Neural cell (in vitro differentiated cells): Measurements from ENCODE around the gene RHOH. TPM values are rescaled to one million over a fixed set of nuclear protein-coding genes. Genes with fewer than 3 reads are reported as not detected.

Experiments used
- H2AFZ ChIP-seq: fragments of 200-600, 300-800 bp; sonication (generic), shearing (Covaris generic); 2 replicates; pipeline ENCODE4 v1.6.0; 2014; ENCODE audit warnings: low read depth, mild to moderate bottlenecking, antibody characterized with exemption, low read length, moderate library complexity
- H3F3A ChIP-seq: fragments of 200-600 bp; shearing (Covaris generic); 2 replicates; pipeline ENCODE4 v1.6.1; 2016; ENCODE audit warnings: mild to moderate bottlenecking, moderate library complexity, mixed read lengths, antibody characterized with exemption, low read length; ENCODE audit not compliant: insufficient read depth, poor library complexity, severe bottlenecking
- H3K27ac ChIP-seq: fragments of 200-600, 300-800 bp; sonication (generic), shearing (Covaris generic); 2 replicates; pipeline ENCODE4 v1.5.1; 2014; ENCODE audit warnings: mild to moderate bottlenecking, low read length, moderate library complexity
- H3K27me3 ChIP-seq: fragments of 300-800, 200-600 bp; sonication (generic), shearing (Covaris generic); 2 replicates; pipeline ENCODE4 v1.6.0; 2014; ENCODE audit warnings: mild to moderate bottlenecking, low read depth, low read length, moderate library complexity; ENCODE audit not compliant: insufficient read depth
- H3K36me3 ChIP-seq: fragments of 300-800, 200-600 bp; sonication (generic), shearing (Covaris generic); 2 replicates; pipeline ENCODE4 v1.5.1; 2014; ENCODE audit warnings: mild to moderate bottlenecking, antibody characterized with exemption, low read length, moderate library complexity; ENCODE audit not compliant: insufficient read depth
- H3K4me2 ChIP-seq: fragments of 300-800, 200-600 bp; sonication (generic), shearing (Covaris generic); 2 replicates; pipeline ENCODE4 v1.6.0; 2014; ENCODE audit warnings: mild to moderate bottlenecking, low read length
- H3K4me3 ChIP-seq: fragments of 300-800, 200-600 bp; sonication (generic), shearing (Covaris generic); 2 replicates; pipeline ENCODE4 v1.5.1; 2014; ENCODE audit warnings: mild to moderate bottlenecking, low read length, moderate library complexity
- H3K79me2 ChIP-seq: fragments of 200-600 bp; shearing (Covaris generic); replicated peaks from 2 replicates; pipeline ENCODE4 v1.6.0; 2014; ENCODE audit warnings: mild to moderate bottlenecking, low read length, moderate library complexity; ENCODE audit not compliant: insufficient read depth
- H3K9ac ChIP-seq: fragments of 300-800, 200-600 bp; sonication (generic), shearing (Covaris generic); 2 replicates; pipeline ENCODE4 v1.6.1; 2016; ENCODE audit warnings: mild to moderate bottlenecking, low read length, mixed read lengths
- H3K9me2 ChIP-seq: fragments of 200-600 bp; shearing (Covaris generic); 2 replicates; pipeline ENCODE4 v1.6.1; 2016; ENCODE audit warnings: mild to moderate bottlenecking, low read length, mixed read lengths; ENCODE audit not compliant: insufficient read depth
- H3K9me3 ChIP-seq: fragments of 200-600, 300-800 bp; sonication (generic), shearing (Covaris generic); 2 replicates; pipeline ENCODE4 v1.6.1; 2016; ENCODE audit warnings: mild to moderate bottlenecking, mixed run types, low read length, moderate library complexity, mixed read lengths
- H4K20me1 ChIP-seq: fragments of 200-600 bp; shearing (Covaris generic); 2 replicates; pipeline ENCODE4 v1.6.1; 2016; ENCODE audit warnings: mild to moderate bottlenecking, mixed run types; ENCODE audit not compliant: insufficient read depth
- EZH2 ChIP-seq: fragments of 200-600, 300-800 bp; shearing (Covaris generic), sonication (generic); IDR thresholded peaks from 2 replicates; pipeline ENCODE4 v1.6.1; 2014; ENCODE audit warnings: antibody characterized with exemption, low read length, borderline replicate concordance, mild to moderate bottlenecking; ENCODE audit not compliant: insufficient read depth, poor library complexity, severe bottlenecking
- TAF1 ChIP-seq: IDR thresholded peaks from 2 replicates; pipeline ENCODE4 v1.6.1; 2012; ENCODE audit warnings: low read depth
- polyA plus RNA-seq: library from polyadenylated mRNA; depleted of rRNA; stranded (reverse); fragments of >200 nt; gene quantifications from 2 replicates; pipeline ENCODE4 v1.2.3, GENCODE V29; 2014
- TF ChIP-seq, protein P1 (sequence below): IDR thresholded peaks from 2 replicates; pipeline ENCODE4 v1.6.1; 2012; ENCODE audit warnings: borderline replicate concordance
- TF ChIP-seq, protein P2 (sequence below): fragments of 450-650 bp; IDR thresholded peaks from 2 replicates; pipeline ENCODE4 v1.5.1; 2014; ENCODE audit warnings: antibody characterized with exemption, mild to moderate bottlenecking, moderate library complexity; ENCODE audit not compliant: poor library complexity, severe bottlenecking

The RHOH gene
- polyA plus RNA-seq, 1 donor from 2014 or later, result not detected

DNA sequence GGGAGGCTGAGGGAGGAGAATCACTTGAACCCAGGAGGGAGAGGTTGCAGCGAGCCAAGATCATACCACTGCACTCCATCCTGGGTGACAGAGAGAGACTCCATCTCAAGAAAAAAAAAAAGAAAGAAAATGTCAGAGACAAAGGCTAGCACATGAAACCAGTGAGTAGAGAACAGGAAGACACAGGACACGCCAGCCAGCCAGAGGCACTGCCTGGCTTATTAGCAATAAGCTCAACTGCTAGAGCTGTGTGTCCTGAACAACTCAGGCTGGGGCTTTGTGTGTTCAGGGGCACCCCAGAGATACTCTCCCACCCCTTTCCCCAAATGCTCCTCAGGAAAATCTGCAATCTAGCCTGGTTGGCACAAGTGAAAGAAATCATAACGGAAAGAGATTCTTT lies 60.0 kb downstream of the RHOH start:
- no peaks in the 10 kb centered on the region for H4K20me1 ChIP-seq
- H3F3A ChIP-seq, result no peaks in the 10 kb centered on the region
- no peak overlapping the region for H3K9ac ChIP-seq
- no peak overlapping the region for H2AFZ ChIP-seq
- H3K36me3 ChIP-seq, result no peaks in the 10 kb centered on the region
- no peak for TF ChIP-seq EZH2
- H3K9me3 ChIP-seq, result no peaks in the 10 kb centered on the region
- H3K4me2 ChIP-seq, result no peak overlapping the region
- H3K79me2 ChIP-seq, result no peaks in the 10 kb centered on the region
- no peaks in the 10 kb centered on the region for H3K9me2 ChIP-seq
- H3K4me3 ChIP-seq, result no peak overlapping the region
- no peaks in the 10 kb centered on the region for H3K27me3 ChIP-seq
- no peak overlapping the region for H3K27ac ChIP-seq

DNA sequence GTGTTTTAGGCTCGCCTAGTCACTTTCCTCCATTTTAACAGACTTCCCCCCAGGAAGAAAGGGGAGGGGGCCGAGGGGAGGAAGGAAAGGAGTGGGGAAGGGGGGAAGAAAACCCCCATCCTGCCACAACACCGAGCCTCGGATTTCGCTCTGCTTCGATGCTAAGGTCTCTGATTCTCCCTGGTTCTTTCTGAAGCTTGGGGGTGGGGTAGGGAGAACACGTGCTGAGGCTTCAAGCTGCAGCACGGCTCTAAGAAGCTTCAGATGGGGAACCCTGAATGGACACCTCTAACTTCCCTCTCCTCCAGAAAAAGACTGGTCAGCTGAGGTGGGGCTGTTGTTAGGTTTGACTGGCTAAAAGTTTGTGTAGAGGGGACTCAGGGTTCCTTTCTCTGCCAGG lies 61.8 kb downstream of the RHOH start:
- H3K9me3 ChIP-seq, result no peaks in the 10 kb centered on the region

More for the DNA sequence above, 61.8 kb downstream of the RHOH start:
- Histone ChIP-seq H3K79me2 (no peaks in the 10 kb centered on the region), H4K20me1 (no peaks in the 10 kb centered on the region), H3F3A (no peaks in the 10 kb centered on the region), H3K4me3 (no peak overlapping the region), H3K27me3 (no peaks in the 10 kb centered on the region), H3K4me2 (no peak overlapping the region), H3K27ac (no peak overlapping the region), H3K9me2 (no peaks in the 10 kb centered on the region), H3K36me3 (no peaks in the 10 kb centered on the region), H3K9ac (no peak overlapping the region), H2AFZ (no peak overlapping the region)
- TF ChIP-seq, protein P1, sequence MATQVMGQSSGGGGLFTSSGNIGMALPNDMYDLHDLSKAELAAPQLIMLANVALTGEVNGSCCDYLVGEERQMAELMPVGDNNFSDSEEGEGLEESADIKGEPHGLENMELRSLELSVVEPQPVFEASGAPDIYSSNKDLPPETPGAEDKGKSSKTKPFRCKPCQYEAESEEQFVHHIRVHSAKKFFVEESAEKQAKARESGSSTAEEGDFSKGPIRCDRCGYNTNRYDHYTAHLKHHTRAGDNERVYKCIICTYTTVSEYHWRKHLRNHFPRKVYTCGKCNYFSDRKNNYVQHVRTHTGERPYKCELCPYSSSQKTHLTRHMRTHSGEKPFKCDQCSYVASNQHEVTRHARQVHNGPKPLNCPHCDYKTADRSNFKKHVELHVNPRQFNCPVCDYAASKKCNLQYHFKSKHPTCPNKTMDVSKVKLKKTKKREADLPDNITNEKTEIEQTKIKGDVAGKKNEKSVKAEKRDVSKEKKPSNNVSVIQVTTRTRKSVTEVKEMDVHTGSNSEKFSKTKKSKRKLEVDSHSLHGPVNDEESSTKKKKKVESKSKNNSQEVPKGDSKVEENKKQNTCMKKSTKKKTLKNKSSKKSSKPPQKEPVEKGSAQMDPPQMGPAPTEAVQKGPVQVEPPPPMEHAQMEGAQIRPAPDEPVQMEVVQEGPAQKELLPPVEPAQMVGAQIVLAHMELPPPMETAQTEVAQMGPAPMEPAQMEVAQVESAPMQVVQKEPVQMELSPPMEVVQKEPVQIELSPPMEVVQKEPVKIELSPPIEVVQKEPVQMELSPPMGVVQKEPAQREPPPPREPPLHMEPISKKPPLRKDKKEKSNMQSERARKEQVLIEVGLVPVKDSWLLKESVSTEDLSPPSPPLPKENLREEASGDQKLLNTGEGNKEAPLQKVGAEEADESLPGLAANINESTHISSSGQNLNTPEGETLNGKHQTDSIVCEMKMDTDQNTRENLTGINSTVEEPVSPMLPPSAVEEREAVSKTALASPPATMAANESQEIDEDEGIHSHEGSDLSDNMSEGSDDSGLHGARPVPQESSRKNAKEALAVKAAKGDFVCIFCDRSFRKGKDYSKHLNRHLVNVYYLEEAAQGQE, result no peak
- TF ChIP-seq, protein P2, sequence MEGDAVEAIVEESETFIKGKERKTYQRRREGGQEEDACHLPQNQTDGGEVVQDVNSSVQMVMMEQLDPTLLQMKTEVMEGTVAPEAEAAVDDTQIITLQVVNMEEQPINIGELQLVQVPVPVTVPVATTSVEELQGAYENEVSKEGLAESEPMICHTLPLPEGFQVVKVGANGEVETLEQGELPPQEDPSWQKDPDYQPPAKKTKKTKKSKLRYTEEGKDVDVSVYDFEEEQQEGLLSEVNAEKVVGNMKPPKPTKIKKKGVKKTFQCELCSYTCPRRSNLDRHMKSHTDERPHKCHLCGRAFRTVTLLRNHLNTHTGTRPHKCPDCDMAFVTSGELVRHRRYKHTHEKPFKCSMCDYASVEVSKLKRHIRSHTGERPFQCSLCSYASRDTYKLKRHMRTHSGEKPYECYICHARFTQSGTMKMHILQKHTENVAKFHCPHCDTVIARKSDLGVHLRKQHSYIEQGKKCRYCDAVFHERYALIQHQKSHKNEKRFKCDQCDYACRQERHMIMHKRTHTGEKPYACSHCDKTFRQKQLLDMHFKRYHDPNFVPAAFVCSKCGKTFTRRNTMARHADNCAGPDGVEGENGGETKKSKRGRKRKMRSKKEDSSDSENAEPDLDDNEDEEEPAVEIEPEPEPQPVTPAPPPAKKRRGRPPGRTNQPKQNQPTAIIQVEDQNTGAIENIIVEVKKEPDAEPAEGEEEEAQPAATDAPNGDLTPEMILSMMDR, result no peak
- no peak for TF ChIP-seq EZH2
- no peak for TF ChIP-seq TAF1
